ENCODE measurements around the gene FUBP3.

- TF ChIP-seq CTCF (IDR thresholded peaks at IDR 0.05) (no peak), POLR2A (IDR thresholded peaks at IDR 0.05) (no peak), POLR2AphosphoS5 (IDR thresholded peaks at IDR 0.05) (no peak), EP300 (IDR thresholded peaks at IDR 0.05) (no peak)
Measured at GRCh38 chr9:130687615-130688014, 108.2 kb downstream of the FUBP3 start.

Data from upper lobe of left lung (tissue), 4 donors.